ENCODE data around the gene ZDHHC16.
"Not testable (repeated sequence)": the region's sequence is repeated elsewhere in the genome, so short reads cannot be mapped to it uniquely, and the experiment has no call there.

The ZDHHC16 gene

DNA sequence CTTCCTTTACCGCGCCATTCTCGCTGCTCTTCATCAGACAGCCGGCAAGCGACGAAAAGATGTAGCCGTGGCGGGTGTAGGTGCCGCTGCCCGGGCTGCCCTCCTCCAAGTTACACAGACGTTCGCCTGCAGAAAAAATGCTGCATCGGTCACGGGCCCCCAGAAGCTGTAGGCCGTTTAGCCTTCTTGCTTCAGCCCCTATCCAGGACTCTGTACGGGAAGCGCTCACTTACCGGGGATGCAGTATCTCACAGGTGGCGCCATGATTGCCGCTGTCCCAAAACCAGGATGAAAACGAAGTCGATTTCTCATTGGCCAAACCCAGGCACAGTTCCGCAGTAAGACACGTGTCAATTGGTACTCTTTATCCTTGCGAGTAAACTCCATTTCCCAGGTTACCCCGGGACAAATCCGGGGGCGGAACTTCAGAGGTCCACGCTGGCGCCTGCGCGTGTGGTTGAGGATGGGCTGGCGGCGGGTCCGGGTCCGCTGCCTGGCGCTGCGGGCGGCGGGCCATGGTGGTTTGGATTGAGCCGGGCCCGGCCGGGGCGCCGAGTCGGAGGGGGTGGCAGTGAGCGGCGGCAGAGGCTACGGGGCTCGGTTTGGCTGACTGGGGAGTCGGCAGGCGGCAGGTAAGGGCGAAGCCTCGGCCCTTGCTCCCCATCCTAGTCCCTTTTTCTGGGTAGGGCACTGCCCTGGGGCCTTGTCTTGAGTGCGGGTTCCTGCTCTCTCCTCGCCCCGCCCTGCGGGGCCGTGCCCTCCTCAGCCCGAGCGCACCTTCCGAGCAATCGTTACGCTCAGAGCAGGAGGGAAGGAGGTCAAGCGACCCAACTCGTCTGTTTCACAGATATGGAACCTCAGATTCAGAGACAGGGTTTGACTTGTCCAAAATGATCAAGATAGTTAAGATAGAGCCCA, at the start of gene ZDHHC16, which contains the start of gene EXOSC1:
TSS of gene ZDHHC16 (plus strand) at position 454 of the 918 bp plus-strand sequence. CDS start 5,501 bp downstream, outside the sequence.
TSS of gene EXOSC1 (minus strand) at position 285 of the 918 bp plus-strand sequence. CDS start at position 264, 21 bp downstream.
- DNase-seq: peak; percentile 85 to 94 (median 89)

- peak in 2 of 3 experiments; percentile 8 to 39 for DNase-seq
Observed at GRCh38 chr10:97399843-97400545, 46.0 kb upstream of the ZDHHC16 start.

GRCh38 chr10:97400665-97401454, 45.1 kb upstream of the ZDHHC16 start, which contains the start of gene RRP12:
Gene RRP12 (minus strand): TSS chr10:97401340. CDS start chr10:97401231, 109 bp downstream.
- peak; percentile 81 to 97 (median 91) for DNase-seq

GRCh38 chr10:97401455-97401919, 44.5 kb upstream of the ZDHHC16 start:
- no peak for DNase-seq

GRCh38 chr10:97404044-97404443, 41.9 kb upstream of the ZDHHC16 start:
- DNase-seq: no peak

DNA sequence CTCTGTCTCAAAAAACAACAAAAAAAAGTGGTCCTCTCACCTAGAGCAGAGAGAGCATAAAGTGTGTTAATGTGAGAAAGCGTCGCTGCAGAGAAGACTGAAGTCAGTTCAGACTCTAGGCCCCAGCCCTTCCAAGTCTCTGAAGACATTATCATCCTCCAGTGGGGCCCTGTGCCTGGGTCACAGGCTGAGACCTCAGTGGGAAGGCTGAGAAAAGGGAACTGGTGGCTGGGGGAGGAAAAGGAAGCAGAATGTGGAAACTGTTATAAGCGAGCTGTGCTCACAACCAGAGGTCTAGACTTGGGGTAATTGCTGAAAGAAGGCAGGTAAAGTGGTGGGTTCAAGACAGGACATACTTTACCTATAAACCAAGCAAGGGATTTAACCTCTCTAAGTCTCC, 39.9 kb upstream of the ZDHHC16 start:
- DNase-seq: no peak

GRCh38 chr10:97406483-97406882, 39.5 kb upstream of the ZDHHC16 start:
- not testable (repeated sequence) for DNase-seq

DNA sequence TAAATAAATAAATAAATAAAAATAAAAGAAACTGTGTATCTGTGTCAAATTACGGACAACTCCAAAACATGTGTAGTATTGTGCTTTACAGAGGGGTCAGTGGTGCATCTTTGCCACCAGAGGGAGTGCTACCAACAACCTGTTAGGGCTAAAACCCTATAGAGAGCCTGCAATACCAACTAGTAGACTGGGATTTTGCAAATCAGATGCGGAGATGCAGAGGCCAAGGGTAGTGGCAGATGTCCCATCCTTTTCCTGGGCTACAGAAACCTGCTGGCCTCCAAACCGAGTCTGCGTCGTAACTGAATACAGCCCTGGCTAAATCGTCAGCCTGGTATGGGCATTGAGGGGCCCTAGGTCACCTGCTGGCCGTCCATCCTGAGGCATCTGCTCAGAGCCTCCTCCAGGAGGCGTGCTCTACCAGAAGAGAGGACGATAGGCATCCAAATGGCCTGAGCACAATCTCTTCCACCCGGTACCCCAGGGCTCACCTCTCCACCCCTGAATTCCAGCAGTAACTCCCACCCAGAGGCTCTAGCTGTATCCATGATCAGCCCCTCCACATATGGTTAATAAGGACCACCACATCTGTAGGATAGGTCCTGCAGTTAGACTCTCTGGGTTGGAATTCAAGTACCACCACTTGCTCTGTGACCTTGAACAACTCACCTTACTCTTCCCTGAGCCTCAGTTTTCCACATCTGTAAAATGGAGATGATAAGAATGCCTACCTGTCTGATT, 38.6 kb upstream of the ZDHHC16 start:
- DNase-seq: peak; percentile 65 to 85 (median 74)

- no peak for DNase-seq
Observed at GRCh38 chr10:97407952-97408248, 38.1 kb upstream of the ZDHHC16 start.

DNA sequence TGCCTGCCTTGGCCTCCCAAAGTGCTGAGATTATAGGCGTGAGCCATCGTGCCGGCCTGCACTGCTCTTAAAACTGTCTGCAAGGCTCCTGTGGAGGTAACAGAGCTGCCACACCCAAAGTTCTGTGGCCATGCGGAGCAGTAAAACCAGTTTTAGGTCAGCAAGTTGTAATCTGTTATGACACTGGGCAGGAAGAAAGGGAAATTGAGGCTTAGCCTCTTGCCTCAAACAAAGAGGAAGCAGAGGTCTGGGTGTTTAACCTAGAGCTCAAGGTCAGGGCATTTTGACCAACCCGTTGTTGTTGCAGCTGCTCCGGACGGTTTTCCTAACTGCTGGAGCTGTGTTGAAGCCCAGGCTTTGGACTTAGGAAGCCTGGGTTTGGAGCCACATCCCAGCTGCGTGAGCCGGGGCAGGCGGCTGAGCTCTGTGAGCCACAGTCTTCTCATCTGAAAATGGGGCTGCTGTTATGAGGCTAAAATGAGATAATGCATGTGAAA, 37.4 kb upstream of the ZDHHC16 start:
- no peak for DNase-seq

- no peak for DNase-seq
Observed at GRCh38 chr10:97411406-97411805, 34.6 kb upstream of the ZDHHC16 start.

- no peak for DNase-seq
Observed at GRCh38 chr10:97412891-97413304, 33.1 kb upstream of the ZDHHC16 start.

DNA sequence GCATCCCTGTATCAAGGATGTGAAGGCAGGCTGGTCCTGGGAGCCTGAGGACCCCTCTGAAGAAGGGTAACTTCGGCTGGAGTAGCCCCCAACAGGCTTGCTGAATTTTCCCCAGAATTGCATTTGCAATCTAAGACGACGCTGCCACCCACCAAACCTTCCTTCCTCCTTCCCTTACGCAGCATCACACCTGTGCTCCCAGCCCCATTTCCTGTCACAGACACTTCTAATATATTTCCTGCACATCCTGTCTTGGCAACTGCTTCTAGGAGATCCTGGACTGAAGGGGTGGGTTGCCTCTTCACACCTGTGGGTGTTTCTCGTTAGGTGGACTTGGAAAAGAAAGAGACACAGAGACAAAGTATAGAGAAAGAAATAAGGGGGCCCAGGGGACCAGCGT, 29.4 kb upstream of the ZDHHC16 start:
- DNase-seq: no peak

GRCh38 chr10:97423757-97424098, 22.2 kb upstream of the ZDHHC16 start:
- DNase-seq: not testable (repeated sequence)

GRCh38 chr10:97425964-97426775, 19.8 kb upstream of the ZDHHC16 start, which contains the start of gene PGAM1:
Gene PGAM1 (plus strand): TSS chr10:97426191. CDS start chr10:97426308, 117 bp downstream.
- DNase-seq: peak; percentile 87 to 94 (median 89)

DNA sequence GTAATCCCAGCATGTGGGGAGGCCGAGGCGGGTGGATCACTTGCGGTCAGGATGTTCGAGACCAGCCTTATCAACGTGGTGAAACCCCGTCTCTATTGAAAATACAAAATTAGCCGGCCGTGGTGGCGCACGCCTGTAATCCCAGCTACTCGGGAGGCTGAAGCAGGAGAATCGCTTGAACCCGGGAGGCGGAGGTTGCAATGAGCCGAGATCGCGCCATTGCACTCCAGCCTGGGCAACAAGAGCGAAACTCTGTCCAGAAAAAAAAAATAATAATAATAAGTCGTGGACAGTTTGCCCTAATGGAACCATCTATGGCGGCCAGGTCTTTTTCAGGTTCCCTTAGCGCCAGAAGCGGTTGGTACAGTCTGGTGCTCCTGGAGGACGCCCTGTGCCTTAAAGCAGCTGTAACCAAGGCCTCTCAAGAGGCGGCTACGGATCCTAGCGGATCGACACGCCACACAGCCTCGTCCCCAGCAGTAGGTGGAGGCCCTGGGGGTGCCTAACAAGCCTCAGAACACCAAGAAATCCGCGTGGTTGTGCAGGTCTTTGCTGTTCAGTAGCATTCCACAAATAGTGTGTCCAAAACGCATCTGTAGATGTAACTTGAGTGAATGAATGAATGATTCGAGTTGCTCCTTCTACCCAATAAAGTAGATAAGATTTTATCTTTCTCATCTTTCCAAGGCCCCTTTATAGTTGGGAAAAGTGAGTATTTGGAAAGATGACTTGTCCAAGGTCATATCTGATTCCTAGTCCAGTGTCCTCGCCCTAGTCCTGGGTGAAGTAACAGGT, 19.0 kb upstream of the ZDHHC16 start:
- DNase-seq: peak in 2 of 3 experiments; percentile 18 to 20

DNA sequence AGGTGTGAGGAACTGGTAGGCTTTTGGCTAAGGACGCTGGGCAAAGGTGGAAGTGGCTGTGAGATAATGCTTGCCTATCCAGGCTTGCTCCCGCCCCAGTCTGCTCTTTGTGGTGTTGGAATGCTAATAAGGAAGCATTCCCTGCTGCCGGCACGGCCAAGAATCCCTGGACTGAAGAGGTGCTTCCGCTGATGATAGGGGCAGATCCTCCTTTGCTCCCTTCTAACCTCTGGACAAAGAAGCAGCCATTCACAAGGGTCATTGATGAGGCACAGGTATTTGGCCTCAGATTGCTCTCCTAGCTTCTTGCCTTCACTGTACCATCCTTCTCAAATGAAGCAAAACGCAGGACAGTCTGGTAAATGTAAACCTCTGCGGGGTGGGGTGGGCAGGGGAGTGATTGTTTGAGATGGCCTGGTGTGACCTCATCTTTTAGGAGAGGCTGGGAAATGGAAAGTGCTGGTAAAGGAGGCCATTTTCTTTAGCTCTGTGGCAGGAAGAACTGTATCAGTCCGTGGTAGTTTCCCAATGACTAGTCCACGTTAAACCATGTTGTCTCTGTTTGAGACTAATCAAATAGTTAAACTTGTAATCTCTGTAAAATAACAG, 18.3 kb upstream of the ZDHHC16 start:
- DNase-seq: peak in 1 of 3 experiments; percentile 12

GRCh38 chr10:97428572-97428981, 17.4 kb upstream of the ZDHHC16 start:
- DNase-seq: no peak

DNA sequence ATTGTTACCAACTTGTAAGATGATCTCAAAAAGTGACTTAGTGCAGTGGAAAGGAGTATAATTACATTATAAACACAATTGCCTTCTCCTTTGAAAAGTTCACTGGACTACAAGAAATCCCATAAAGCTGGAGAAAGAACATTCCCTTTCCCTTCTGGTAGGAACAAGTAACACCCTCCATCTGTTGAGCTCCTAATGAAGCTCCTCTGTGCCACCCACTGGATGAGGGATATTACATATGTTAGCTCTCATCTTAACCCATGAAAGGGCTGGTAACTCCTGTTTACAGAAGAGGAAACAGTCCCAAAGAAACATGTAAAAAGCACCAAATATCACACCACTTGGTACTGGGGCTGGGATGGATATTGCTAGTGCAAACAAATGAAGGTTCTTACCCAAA, 11.9 kb upstream of the ZDHHC16 start:
- DNase-seq: peak in 1 of 3 experiments; percentile 1

Data from NCI-H1417 (cell line).